Measurements from ENCODE around the gene CARNS1.
"Not testable (repeated sequence)": the region's sequence is repeated elsewhere in the genome, so short reads cannot be mapped to it uniquely, and the experiment has no call there.

The CARNS1 gene

GRCh38 chr11:67423891-67424613 lies 8.6 kb downstream of the CARNS1 start:
- no peak for DNase-seq (ENCODE audit: low read depth, low spot score)
- H3K27ac ChIP-seq, result no peak overlapping the region

GRCh38 chr11:67427364-67427859 lies 11.9 kb downstream of the CARNS1 start:
- peak overlapping the region; percentile 58 for H3K27ac ChIP-seq
- not testable (repeated sequence) for DNase-seq (ENCODE audit: low read depth, low spot score)

GRCh38 chr11:67428052-67429001 lies 12.8 kb downstream of the CARNS1 start, which contains the start of gene RPS6KB2:
Gene RPS6KB2 (plus strand): TSS chr11:67428494. CDS start chr11:67428546, 52 bp downstream.
- DNase-seq (ENCODE audit: low read depth, low spot score), result peak; percentile 88
- H3K27ac ChIP-seq, result peak within 1 kb of the TSS; percentile 58

GRCh38 chr11:67429038-67429668 lies 13.7 kb downstream of the CARNS1 start:
- no peak for DNase-seq (ENCODE audit: low read depth, low spot score)
- H3K27ac ChIP-seq, result peak overlapping the region; percentile 58

- peak overlapping the region; percentile 58 for H3K27ac ChIP-seq
- DNase-seq (ENCODE audit: low read depth, low spot score), result no peak
Measured at GRCh38 chr11:67429722-67430121, 14.2 kb downstream of the CARNS1 start.

GRCh38 chr11:67431346-67432249 lies 16.1 kb downstream of the CARNS1 start:
- H3K27ac ChIP-seq, result no peak overlapping the region

GRCh38 chr11:67432655-67433349 lies 17.3 kb downstream of the CARNS1 start:
- DNase-seq (ENCODE audit: low read depth, low spot score), result no peak
- no peak overlapping the region for H3K27ac ChIP-seq

More at GRCh38 chr11:67431346-67432249, 16.1 kb downstream of the CARNS1 start:
- DNase-seq (ENCODE audit: low read depth, low spot score), result no peak

- DNase-seq (ENCODE audit: low read depth, low spot score), result no peak
- no peak overlapping the region for H3K27ac ChIP-seq
Measured at GRCh38 chr11:67433536-67434394, 18.3 kb downstream of the CARNS1 start.

- H3K27ac ChIP-seq, result no peak overlapping the region
- DNase-seq (ENCODE audit: low read depth, low spot score), result no peak
Measured at GRCh38 chr11:67434395-67434881, 19.0 kb downstream of the CARNS1 start.

GRCh38 chr11:67435031-67435726 lies 19.7 kb downstream of the CARNS1 start:
- no peak overlapping the region for H3K27ac ChIP-seq
- DNase-seq (ENCODE audit: low read depth, low spot score), result no peak

GRCh38 chr11:67435727-67436458 lies 20.4 kb downstream of the CARNS1 start:
- H3K27ac ChIP-seq, result no peak overlapping the region
- no peak for DNase-seq (ENCODE audit: low read depth, low spot score)

GRCh38 chr11:67436459-67437081 lies 21.1 kb downstream of the CARNS1 start:
- H3K27ac ChIP-seq, result no peak overlapping the region
- DNase-seq (ENCODE audit: low read depth, low spot score), result no peak

GRCh38 chr11:67437082-67437808 lies 21.8 kb downstream of the CARNS1 start, which contains the start of gene PTPRCAP:
Gene PTPRCAP (minus strand): TSS chr11:67437682. CDS start chr11:67437619, 63 bp downstream.
- DNase-seq (ENCODE audit: low read depth, low spot score), result no peak
- H3K27ac ChIP-seq, result no peak within 1 kb of the TSS

GRCh38 chr11:67437809-67438157 lies 22.3 kb downstream of the CARNS1 start:
- H3K27ac ChIP-seq, result no peak overlapping the region

GRCh38 chr11:67438158-67438902 lies 22.9 kb downstream of the CARNS1 start:
- H3K27ac ChIP-seq, result no peak overlapping the region

More at GRCh38 chr11:67437809-67438157, 22.3 kb downstream of the CARNS1 start:
- no peak for DNase-seq (ENCODE audit: low read depth, low spot score)

More at GRCh38 chr11:67438158-67438902, 22.9 kb downstream of the CARNS1 start:
- DNase-seq (ENCODE audit: low read depth, low spot score), result no peak

Data from epithelial cell of prostate (primary cell).